Middle frontal gyrus (tissue), 1 donor: ENCODE data around the gene PUS1.
A peak's percentile ranks its signal among the peaks of the same experiment; 100 is the strongest.
"Not testable (repeated sequence)": the region's sequence is repeated elsewhere in the genome, so short reads cannot be mapped to it uniquely, and the experiment has no call there.

ENCODE experiments used
- DNase-seq: peaks from one replicate; pipeline ENCODE4 v3.0.0-alpha.2; 2015; ENCODE audit warnings: low spot score; ENCODE audit errors: extremely low spot score

Gene PUS1

GRCh38 chr12:131934535-131934934, 5.5 kb downstream of the PUS1 start:
- DNase-seq, result no peak

- no peak for DNase-seq
Measured at GRCh38 chr12:131938082-131938481, 9.0 kb downstream of the PUS1 start.

GRCh38 chr12:131939007-131939406, 9.9 kb downstream of the PUS1 start:
- no peak for DNase-seq

GRCh38 chr12:131940141-131940547, 11.1 kb downstream of the PUS1 start:
- no peak for DNase-seq

GRCh38 chr12:131941116-131941986, 12.3 kb downstream of the PUS1 start:
- no peak for DNase-seq

- no peak for DNase-seq
Measured at GRCh38 chr12:131941987-131942341, 12.9 kb downstream of the PUS1 start.

- no peak for DNase-seq
Measured at GRCh38 chr12:131942671-131943070, 13.6 kb downstream of the PUS1 start.

- no peak for DNase-seq
Measured at GRCh38 chr12:131943389-131943788, 14.3 kb downstream of the PUS1 start.

- DNase-seq, result no peak
Measured at GRCh38 chr12:131943876-131944275, 14.8 kb downstream of the PUS1 start.

GRCh38 chr12:131944601-131945251, 15.7 kb downstream of the PUS1 start:
- no peak for DNase-seq

- no peak for DNase-seq
Measured at GRCh38 chr12:131946757-131947156, 17.7 kb downstream of the PUS1 start.

- DNase-seq, result no peak
Measured at GRCh38 chr12:131947482-131948027, 18.5 kb downstream of the PUS1 start.

GRCh38 chr12:131948166-131948712, 19.2 kb downstream of the PUS1 start:
- DNase-seq, result no peak

GRCh38 chr12:131948713-131949430, 19.8 kb downstream of the PUS1 start:
- DNase-seq, result not testable (repeated sequence)

- DNase-seq, result peak; percentile 79
Measured at GRCh38 chr12:131949431-131950181, 20.5 kb downstream of the PUS1 start, which contains the start of gene EP400. EP400 (plus strand) TSS chr12:131949942; CDS start chr12:131960620, 10,678 bp downstream.

GRCh38 chr12:131950182-131950913, 21.3 kb downstream of the PUS1 start:
- no peak for DNase-seq

- not testable (repeated sequence) for DNase-seq
Measured at GRCh38 chr12:131953810-131954209, 24.7 kb downstream of the PUS1 start.

- DNase-seq, result not testable (repeated sequence)
Measured at GRCh38 chr12:131954460-131954859, 25.4 kb downstream of the PUS1 start.

GRCh38 chr12:131959116-131959515, 30.0 kb downstream of the PUS1 start:
- no peak for DNase-seq
